Measurements from ENCODE around the gene UNC45B. TPM values are rescaled to one million over a fixed set of nuclear protein-coding genes. Genes with fewer than 3 reads are reported as not detected.

The UNC45B gene
- total RNA-seq, 2 donors from 2014 or later = 118 to 131 TPM

DNA sequence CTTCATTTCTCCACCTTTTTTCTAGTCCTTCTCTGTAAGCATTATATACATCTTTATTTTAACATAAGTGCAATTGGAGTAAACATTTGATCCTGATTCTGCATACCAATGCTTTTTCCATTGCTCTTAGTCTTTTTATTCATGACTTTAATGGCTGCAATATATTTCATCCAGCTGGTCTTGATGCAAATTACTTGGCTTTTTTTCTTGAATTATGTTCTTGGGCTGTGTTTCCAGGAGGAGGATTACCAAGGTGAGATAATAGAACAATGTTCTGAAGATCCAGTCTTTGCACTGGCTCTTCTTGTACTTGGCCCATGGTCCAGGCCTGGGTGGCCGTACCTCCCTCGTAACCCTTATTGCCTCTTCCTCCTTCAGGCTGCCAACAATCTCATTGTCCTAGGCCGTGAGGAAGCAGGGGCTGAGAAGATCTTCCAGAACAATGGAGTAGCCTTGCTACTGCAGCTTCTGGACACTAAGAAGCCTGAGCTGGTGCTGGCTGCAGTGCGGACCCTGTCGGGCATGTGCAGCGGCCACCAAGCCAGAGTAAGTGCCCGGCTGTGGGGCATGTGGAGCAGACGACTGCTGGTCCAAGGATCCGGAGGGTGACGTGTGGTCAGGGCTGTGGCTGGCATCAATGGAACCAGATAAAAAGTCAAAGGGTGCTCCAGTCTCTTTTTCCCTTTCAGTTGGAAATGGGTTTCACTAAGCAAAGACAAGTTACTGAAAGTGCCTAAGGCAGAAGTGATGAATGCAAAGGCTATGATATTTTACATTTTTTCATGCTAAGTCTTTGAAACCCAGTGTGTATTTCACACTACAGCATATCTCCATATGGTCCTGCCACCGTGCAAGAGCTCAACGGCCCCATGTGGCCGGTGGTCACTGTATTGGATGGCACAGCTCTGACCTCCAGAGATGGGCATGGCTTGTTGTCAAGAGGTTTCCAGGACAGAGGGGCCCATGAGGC lies 6.9 kb downstream of the UNC45B start:
- no peak for DNase-seq (ENCODE audit: low spot score)
- peaks cover 44% of the 10 kb centered on the region for H3K36me3 ChIP-seq
- no peaks in the 10 kb centered on the region for H3K4me1 ChIP-seq
- H3K27ac ChIP-seq = no peak overlapping the region
- H3K4me3 ChIP-seq = no peak overlapping the region
- H3K27me3 ChIP-seq = no peaks in the 10 kb centered on the region
- H3K9me3 ChIP-seq = no peaks in the 10 kb centered on the region
- TF ChIP-seq CTCF (IDR thresholded peaks at IDR 0.05) = no peak

GRCh38 chr17:35155246-35155645 lies 7.6 kb downstream of the UNC45B start:
- no peak overlapping the region for H3K4me3 ChIP-seq
- H3K9me3 ChIP-seq = no peaks in the 10 kb centered on the region
- H3K4me1 ChIP-seq = no peaks in the 10 kb centered on the region
- no peaks in the 10 kb centered on the region for H3K27me3 ChIP-seq
- no peak for DNase-seq (ENCODE audit: low spot score)
- H3K36me3 ChIP-seq = peaks cover 49% of the 10 kb centered on the region
- TF ChIP-seq CTCF (IDR thresholded peaks at IDR 0.05) = no peak
- H3K27ac ChIP-seq = no peak overlapping the region

- H3K36me3 ChIP-seq = peaks cover 57% of the 10 kb centered on the region
- H3K9me3 ChIP-seq = no peaks in the 10 kb centered on the region
- no peaks in the 10 kb centered on the region for H3K27me3 ChIP-seq
- no peaks in the 10 kb centered on the region for H3K4me1 ChIP-seq
- H3K4me3 ChIP-seq = no peak overlapping the region
- DNase-seq (ENCODE audit: low spot score) = no peak
- no peak for TF ChIP-seq CTCF (IDR thresholded peaks at IDR 0.05)
- H3K27ac ChIP-seq = no peak overlapping the region
Measured at GRCh38 chr17:35159940-35160339, 12.3 kb downstream of the UNC45B start.

DNA sequence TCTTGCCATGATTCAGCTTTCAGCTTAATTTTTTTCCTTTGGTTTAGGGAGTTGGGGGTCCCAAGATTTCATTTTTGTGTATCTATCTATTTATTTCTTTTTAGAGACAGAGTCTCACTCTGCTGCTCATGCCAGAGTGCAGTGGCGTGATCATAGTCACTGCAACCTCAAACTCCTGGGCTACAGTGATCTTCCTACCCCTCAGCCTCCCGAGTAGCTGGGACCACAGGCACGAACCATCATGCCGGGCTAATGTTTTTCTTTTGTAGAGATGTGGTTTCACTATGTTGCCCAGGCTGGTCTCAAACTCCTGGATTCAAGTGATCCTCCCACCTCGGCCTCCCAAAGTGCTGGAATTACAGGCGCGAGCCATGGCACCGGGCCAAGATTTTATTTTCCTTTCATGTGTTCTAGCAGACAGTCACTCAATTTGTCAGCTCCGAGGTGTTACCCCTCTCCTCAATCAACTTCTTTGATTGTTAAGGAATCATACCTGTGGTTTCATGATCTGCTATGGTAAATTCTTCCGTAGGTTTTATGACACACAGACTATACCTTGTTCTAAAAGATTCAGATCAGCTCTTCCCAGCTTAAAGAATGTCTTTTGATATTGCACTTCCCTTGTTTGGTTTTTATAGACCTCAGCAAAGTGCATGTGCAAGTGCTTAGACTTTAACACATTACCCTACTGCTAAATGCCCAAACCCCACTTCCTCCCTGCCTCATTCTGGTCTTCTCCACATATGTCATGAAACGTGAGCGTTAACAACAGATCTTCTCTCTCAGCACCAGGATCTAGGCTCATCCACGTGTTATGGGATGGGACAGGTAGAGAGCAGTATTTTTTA lies 13.0 kb downstream of the UNC45B start:
- H3K4me1 ChIP-seq = no peaks in the 10 kb centered on the region
- TF ChIP-seq CTCF (IDR thresholded peaks at IDR 0.05) = no peak
- no peak for DNase-seq (ENCODE audit: low spot score)
- no peaks in the 10 kb centered on the region for H3K9me3 ChIP-seq
- no peaks in the 10 kb centered on the region for H3K27me3 ChIP-seq
- no peak overlapping the region for H3K27ac ChIP-seq
- H3K4me3 ChIP-seq = no peak overlapping the region
- H3K36me3 ChIP-seq = peaks cover 57% of the 10 kb centered on the region

- TF ChIP-seq CTCF (IDR thresholded peaks at IDR 0.05) = no peak
- no peaks in the 10 kb centered on the region for H3K4me1 ChIP-seq
- H3K27me3 ChIP-seq = no peaks in the 10 kb centered on the region
- no peak for DNase-seq (ENCODE audit: low spot score)
- H3K27ac ChIP-seq = no peak overlapping the region
- H3K36me3 ChIP-seq = peaks cover 52% of the 10 kb centered on the region
- no peaks in the 10 kb centered on the region for H3K9me3 ChIP-seq
- no peak overlapping the region for H3K4me3 ChIP-seq
Measured at GRCh38 chr17:35161281-35161761, 13.7 kb downstream of the UNC45B start.

Measured in right atrium auricular region (tissue), 2 donors.